HepG2 (cell line): ENCODE results near the gene OSTF1. TPM values are rescaled to one million over a fixed set of nuclear protein-coding genes. Genes with fewer than 3 reads are reported as not detected.

ENCODE experiments used
- ATAC-seq: fragments of 200-7000 bp; cut with Tn5 transposase; 3 replicates; pipeline ENCODE4 v1.9.1; 2020; ENCODE audit warnings: mild to moderate bottlenecking, moderate library complexity
- BruUV-seq: library from RNA; stranded (reverse); fragments of 400-500 nt; replicated peaks from 2 replicates; lab custom pipeline; 2021; lab: Mats Ljungman, UMichigan
- CTCF ChIA-PET: fragments of 300-600 bp; formaldehyde crosslinking; extraction: SDS; loops from one replicate; lab custom pipeline; 2021; ENCODE audit warnings: low total read pairs, inconsistent platforms, low intra/inter-chr PET ratio; lab: Yijun Ruan, JAX
- POLR2A ChIA-PET: fragments of 350-600 bp; sonication (Branson Sonifier 250); formaldehyde crosslinking; loops from one replicate; lab custom pipeline; 2020; ENCODE audit warnings: antibody characterized with exemption, inconsistent platforms; lab: Yijun Ruan, JAX
- DNase-seq: peaks from one replicate; pipeline ENCODE4 v3.0.0-alpha.2; 2015; ENCODE audit warnings: low spot score
- FAIRE-seq: peaks from 3 replicates; lab custom pipeline; 2011; peaks lifted over from hg19 to GRCh38; lab: Jason Lieb, UNC
- H2AFZ ChIP-seq: one replicate; pipeline ENCODE4 v1.6.1; 2011; ENCODE audit warnings: low read length, inconsistent platforms
- H3K27ac ChIP-seq: fragments of 300-600 bp; 3 replicates; pipeline ENCODE4 v1.8.0; 2011; ENCODE audit warnings: mixed run types, mild to moderate bottlenecking, mixed read lengths, low read length, inconsistent platforms; ENCODE audit not compliant: insufficient read depth; ENCODE audit errors: extremely low read length
- H3K27me3 ChIP-seq, 2 experiments: fragments of 200-600 bp in 1 of 2; 2 replicates in 1 of 2; 3 replicates in 1 of 2; pipeline versions ENCODE4 v1.6.0 to v1.8.0; 2011; ENCODE audit warnings: low read length in 2 of 2, mild to moderate bottlenecking in 2 of 2, moderate library complexity in 2 of 2, inconsistent platforms in 1 of 2; ENCODE audit not compliant: insufficient read depth in 2 of 2, control insufficient read depth in 1 of 2
- H3K36me3 ChIP-seq, 2 experiments: fragments of 200-600 bp in 1 of 2; replicated peaks in 1 of 2; 2 replicates in 1 of 2; 3 replicates in 1 of 2; pipeline versions ENCODE4 v1.5.1 to v1.8.0; 2011; ENCODE audit warnings: low read length in 2 of 2, inconsistent platforms in 1 of 2; ENCODE audit not compliant: insufficient read depth in 2 of 2, control insufficient read depth in 1 of 2
- H3K4me1 ChIP-seq: 2 replicates; pipeline ENCODE4 v1.5.1; 2012; ENCODE audit warnings: low read length, inconsistent platforms; ENCODE audit not compliant: insufficient read depth
- H3K4me2 ChIP-seq: 2 replicates; pipeline ENCODE4 v1.6.0; 2011; ENCODE audit warnings: low read depth, low read length, inconsistent platforms
- H3K4me3 ChIP-seq, 3 experiments: fragments of 200-600 bp in 1 of 3; sonication (generic), shearing (Covaris generic) in 1 of 3; replicated peaks in 1 of 3; 2 replicates each; pipeline ENCODE4 v1.5.1; 2011 to 2016; ENCODE audit warnings: low read length in 3 of 3, inconsistent platforms in 2 of 3, low read depth in 2 of 3, mild to moderate bottlenecking in 2 of 3, control low read depth in 1 of 3, mixed read lengths in 1 of 3; ENCODE audit not compliant: insufficient read depth in 1 of 3
- H3K79me2 ChIP-seq: one replicate; pipeline ENCODE4 v1.6.1; 2011; ENCODE audit warnings: low read length, inconsistent platforms; ENCODE audit not compliant: insufficient read depth
- H3K9ac ChIP-seq: 2 replicates; pipeline ENCODE4 v1.6.0; 2011; ENCODE audit warnings: mild to moderate bottlenecking, low read depth, low read length, inconsistent platforms; ENCODE audit not compliant: insufficient read depth
- H3K9me3 ChIP-seq: 2 replicates; pipeline ENCODE4 v1.5.1; 2012; ENCODE audit warnings: mild to moderate bottlenecking, low read length
- H4K20me1 ChIP-seq: 2 replicates; pipeline ENCODE4 v1.6.0; 2011; ENCODE audit warnings: inconsistent platforms, mild to moderate bottlenecking, low read length, moderate library complexity; ENCODE audit not compliant: insufficient read depth
- FOXP4 ChIP-seq: sonication (generic); formaldehyde crosslinking; IDR thresholded peaks from 2 replicates; pipeline ENCODE4 v1.4.0; 2020; ENCODE audit warnings: missing genetic modification reagents
- NCOA2 ChIP-seq: sonication (generic); formaldehyde crosslinking; IDR thresholded peaks from 2 replicates; pipeline ENCODE4 v1.8.0; 2022; ENCODE audit warnings: inconsistent platforms
- RARA ChIP-seq: IDR thresholded peaks from 2 replicates; pipeline ENCODE4 v1.6.1; 2016; ENCODE audit warnings: missing genetic modification reagents, missing compliant biosample characterization
- ZFY ChIP-seq: sonication (generic); formaldehyde crosslinking; IDR thresholded peaks from 2 replicates; pipeline ENCODE4 v1.4.0; 2020; ENCODE audit warnings: missing genetic modification reagents
- ZKSCAN1 ChIP-seq: fragments of 150-350 bp; IDR thresholded peaks from 2 replicates; pipeline ENCODE4 v1.6.1; 2014; ENCODE audit warnings: low read length
- ZNF354B ChIP-seq: sonication (generic); formaldehyde crosslinking; IDR thresholded peaks from 2 replicates; pipeline ENCODE4 v1.8.0; 2022; ENCODE audit warnings: mild to moderate bottlenecking, missing genetic modification reagents
- WGBS: methylation state at CpG from one replicate; pipeline ENCODE4 v1.1.6; 2017; ENCODE audit warnings: low lambda C conversion rate; 5-methylcytosine and 5-hydroxymethylcytosine counted together
- in situ Hi-C: cut with HindIII; loops from 2 replicates; pipeline ENCODE4 v1.10.0; 2017; ENCODE audit warnings: low pct_unique_long_range_greater_than_20kb; ENCODE audit not compliant: extremely low pct_ligation_motif_present
- intact Hi-C: fragments of 100-400 bp; cut with micrococcal nuclease; formaldehyde crosslinking; loops from one replicate; pipeline ENCODE4 v1.10.0; 2022; ENCODE audit not compliant: unreplicated experiment
- polyA plus RNA-seq, 8 experiments: library from polyadenylated mRNA; depleted of rRNA in 3 of 8; stranded (reverse) in 7 of 8; unstranded in 1 of 8; fragments of >200 nt; fragmentation: Illumina TruSeq in 4 of 8; extraction: Trizol in 4 of 8; gene quantifications; 2 replicates each; pipeline versions ENCODE4 v1.2.1 to v1.2.3, GENCODE V29; 2011 to 2016; ENCODE audit warnings: low read depth in 4 of 8, missing spikeins in 1 of 8, mixed read lengths in 1 of 8; ENCODE audit not compliant: insufficient read depth in 1 of 8
- total RNA-seq, 5 experiments: library from RNA; depleted of rRNA; stranded (reverse); fragments of >200 nt; fragmentation: Illumina TruSeq; extraction: Trizol; gene quantifications; 2 replicates each; pipeline ENCODE4 v1.2.3, GENCODE V29; 2016; ENCODE audit warnings: low read depth in 1 of 5
- TF ChIP-seq, protein P1 (sequence below), 2 experiments: sonication (generic) in 1 of 2; formaldehyde crosslinking in 1 of 2; IDR thresholded peaks; 2 replicates each; pipeline versions ENCODE4 v1.5.1 to v1.6.1; 2011 to 2020; ENCODE audit warnings: borderline replicate concordance in 1 of 2, low read depth in 1 of 2, low read length in 1 of 2, mild to moderate bottlenecking in 1 of 2, missing genetic modification reagents in 1 of 2, moderate library complexity in 1 of 2

OSTF1 gene
- total and polyA plus RNA-seq, 2 of the 13 experiments (the other 11 are each of a cell fraction or from before 2014, with no cell fraction given) = 16.8 to 39.0 TPM

DNA sequence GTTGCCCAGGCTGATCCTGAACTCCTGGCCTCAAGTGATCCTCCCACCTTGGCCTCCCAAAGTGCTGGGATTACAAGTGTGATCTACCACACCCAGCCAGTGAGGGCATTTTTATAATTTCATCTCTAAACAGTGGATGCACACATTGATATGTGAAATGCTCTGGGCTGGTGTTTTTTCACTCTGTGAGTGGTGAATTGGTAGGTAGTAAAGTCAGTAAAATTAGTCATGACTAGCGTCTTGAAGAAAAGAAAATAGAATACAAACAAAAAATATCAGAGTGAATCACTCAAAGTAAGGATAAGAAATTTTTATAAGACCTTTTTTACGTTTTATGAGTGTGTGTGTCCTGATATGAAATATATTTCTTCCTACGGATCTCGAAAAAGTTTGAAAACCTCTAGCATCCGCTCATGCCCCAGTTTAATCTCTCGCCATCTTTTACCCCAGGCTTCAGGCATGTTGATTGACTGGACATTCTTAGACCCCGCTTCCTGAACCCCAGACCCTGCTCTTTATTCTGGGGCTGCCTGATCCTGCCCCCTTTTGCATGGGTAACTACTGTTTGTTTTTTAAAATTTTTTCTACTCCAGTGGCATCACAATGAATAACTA is 14.0 kb downstream of the OSTF1 start:
- Histone ChIP-seq H3K4me1 (peaks cover 24% of the 10 kb centered on the region), H2AFZ (no peak overlapping the region), H4K20me1 (no peaks in the 10 kb centered on the region), H3K4me3 (no peak overlapping the region), H3K79me2 (peaks cover 2% of the 10 kb centered on the region), H3K27me3 (no peaks in the 10 kb centered on the region), H3K9me3 (no peaks in the 10 kb centered on the region), H3K9ac (no peak overlapping the region), H3K27ac (no peak overlapping the region), H3K36me3 (no peaks in the 10 kb centered on the region), H3K4me2 (no peak overlapping the region)
- TF ChIP-seq ZFY (CRISPR knock-in tag) = no peak
- no peak for TF ChIP-seq RARA
- TF ChIP-seq, protein P1, sequence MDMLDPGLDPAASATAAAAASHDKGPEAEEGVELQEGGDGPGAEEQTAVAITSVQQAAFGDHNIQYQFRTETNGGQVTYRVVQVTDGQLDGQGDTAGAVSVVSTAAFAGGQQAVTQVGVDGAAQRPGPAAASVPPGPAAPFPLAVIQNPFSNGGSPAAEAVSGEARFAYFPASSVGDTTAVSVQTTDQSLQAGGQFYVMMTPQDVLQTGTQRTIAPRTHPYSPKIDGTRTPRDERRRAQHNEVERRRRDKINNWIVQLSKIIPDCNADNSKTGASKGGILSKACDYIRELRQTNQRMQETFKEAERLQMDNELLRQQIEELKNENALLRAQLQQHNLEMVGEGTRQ (IDR thresholded peaks at IDR 0.05; ENCODE audit: low read depth, low read length) = no peak
- TF ChIP-seq, protein P1 (CRISPR knock-in tag; IDR thresholded peaks at IDR 0.05; ENCODE audit: borderline replicate concordance) = no peak
- TF ChIP-seq ZKSCAN1 = no peak
- TF ChIP-seq ZNF354B (CRISPR knock-in tag) = no peak
- no peak for TF ChIP-seq FOXP4 (CRISPR knock-in tag)
- TF ChIP-seq NCOA2 (CRISPR knock-in tag) = no peak
- ChIA-PET CTCF (no interaction called here), POLR2A (no interaction called here)
- no peak for DNase-seq
- intact Hi-C loops = no loop called here
- in situ Hi-C loops = no loop called here
- no TSS peak for BruUV-seq
- FAIRE-seq = no peak
- ATAC-seq = no peak
- WGBS = 98% methylated on average over 7 of the region's 7 CpGs
